HG03575 (cell line): ENCODE results near the gene HOXC12.

Source experiments
- ATAC-seq: cut with Tn5 transposase; IDR thresholded peaks from one replicate; pipeline ENCODE4 v1.9.1; 2021; ENCODE audit not compliant: unreplicated experiment, insufficient number of reproducible peaks, low FRiP score; ENCODE audit errors: extremely low read depth

The HOXC12 gene

DNA sequence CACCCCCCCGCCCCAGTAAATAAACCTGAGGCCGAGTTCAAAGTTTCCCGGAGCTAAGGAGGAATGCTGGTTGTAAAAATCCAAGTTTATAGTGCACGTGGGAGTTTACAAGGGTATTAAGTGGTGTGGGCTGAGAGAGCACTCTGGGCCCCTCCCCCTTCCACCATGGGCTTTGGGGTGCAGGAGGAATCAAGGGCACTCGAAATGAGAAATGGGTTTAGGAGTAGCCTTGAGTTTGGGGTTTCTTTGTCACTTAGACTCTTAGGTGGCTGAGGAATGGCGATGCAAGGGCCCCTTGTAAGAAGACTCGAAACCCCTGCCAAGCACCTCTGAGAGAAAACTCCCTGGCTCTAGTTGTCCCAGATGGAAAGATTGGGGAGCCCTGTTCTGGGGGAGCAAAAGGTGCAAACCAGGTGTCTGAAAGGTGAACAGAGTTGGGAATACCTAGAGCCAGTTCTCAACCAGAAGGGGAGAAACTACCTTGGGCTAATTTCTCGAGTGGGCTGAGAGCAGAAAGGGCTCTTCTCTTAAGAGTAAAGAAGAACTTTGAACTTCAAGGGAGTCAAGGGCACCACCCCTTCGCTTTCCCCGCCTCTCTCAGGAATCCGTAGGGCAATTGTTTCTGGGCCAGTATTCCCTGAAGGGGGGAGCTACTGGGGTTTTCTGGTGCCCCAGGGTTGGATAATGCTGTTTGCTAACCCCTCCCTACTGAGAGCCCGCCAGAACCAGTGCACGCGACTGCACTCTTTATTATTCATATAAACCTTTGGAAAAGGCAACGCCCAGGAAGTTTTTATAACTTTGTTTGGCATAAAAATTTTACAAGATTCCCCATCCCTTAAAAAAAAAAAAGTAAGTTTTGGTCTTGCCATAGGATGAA, 24.0 kb downstream of the HOXC12 start:
- no peak for ATAC-seq

GRCh38 chr12:53980104-53980801, 25.6 kb downstream of the HOXC12 start:
- ATAC-seq, result no peak

GRCh38 chr12:53980802-53981496, 26.2 kb downstream of the HOXC12 start:
- ATAC-seq, result no peak

DNA sequence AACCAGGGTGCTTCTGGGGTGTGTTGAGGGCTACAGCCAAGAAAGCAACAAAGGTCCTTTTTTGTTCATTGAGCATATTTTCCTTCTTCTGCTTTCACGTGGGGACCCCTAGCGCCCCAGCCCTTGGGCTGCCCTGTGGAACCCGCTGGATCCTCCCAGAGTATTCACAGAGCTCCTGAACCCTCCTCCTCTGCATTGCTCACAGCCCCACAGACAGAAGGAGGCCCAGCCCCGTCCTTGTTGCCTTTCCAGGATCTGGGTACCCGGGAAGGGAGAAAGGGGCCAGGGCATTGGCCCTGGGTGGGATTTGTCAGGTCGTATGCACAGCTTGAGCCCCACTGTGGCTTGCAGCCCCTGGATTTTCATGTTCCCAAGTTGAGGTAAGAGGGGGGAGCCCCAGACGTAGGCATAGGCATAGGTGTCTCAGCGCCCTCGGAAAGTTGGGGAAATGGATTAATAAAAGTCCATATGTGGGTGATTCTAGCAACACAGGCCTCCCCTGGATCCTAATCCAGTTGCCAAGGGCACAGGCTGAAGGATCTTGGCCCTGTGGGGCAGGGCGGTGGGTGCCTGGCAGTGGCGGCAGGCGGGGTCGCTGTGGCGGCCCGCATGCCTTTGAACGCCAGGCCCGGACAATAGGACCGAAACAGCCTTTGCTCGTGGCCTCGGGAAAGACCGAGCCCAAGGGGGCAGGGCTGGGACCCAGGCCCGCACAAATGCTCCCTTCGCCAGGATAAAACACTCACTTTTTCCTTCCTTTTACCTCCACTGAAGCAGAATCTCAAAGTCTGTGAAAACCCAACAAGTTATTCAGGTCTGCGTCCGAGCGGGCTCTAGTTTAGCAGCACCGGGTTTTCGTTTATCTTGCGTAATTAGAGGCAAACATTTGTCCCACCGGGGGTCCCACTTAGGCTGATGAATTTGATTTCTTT, 27.2 kb downstream of the HOXC12 start:
- ATAC-seq, result no peak

DNA sequence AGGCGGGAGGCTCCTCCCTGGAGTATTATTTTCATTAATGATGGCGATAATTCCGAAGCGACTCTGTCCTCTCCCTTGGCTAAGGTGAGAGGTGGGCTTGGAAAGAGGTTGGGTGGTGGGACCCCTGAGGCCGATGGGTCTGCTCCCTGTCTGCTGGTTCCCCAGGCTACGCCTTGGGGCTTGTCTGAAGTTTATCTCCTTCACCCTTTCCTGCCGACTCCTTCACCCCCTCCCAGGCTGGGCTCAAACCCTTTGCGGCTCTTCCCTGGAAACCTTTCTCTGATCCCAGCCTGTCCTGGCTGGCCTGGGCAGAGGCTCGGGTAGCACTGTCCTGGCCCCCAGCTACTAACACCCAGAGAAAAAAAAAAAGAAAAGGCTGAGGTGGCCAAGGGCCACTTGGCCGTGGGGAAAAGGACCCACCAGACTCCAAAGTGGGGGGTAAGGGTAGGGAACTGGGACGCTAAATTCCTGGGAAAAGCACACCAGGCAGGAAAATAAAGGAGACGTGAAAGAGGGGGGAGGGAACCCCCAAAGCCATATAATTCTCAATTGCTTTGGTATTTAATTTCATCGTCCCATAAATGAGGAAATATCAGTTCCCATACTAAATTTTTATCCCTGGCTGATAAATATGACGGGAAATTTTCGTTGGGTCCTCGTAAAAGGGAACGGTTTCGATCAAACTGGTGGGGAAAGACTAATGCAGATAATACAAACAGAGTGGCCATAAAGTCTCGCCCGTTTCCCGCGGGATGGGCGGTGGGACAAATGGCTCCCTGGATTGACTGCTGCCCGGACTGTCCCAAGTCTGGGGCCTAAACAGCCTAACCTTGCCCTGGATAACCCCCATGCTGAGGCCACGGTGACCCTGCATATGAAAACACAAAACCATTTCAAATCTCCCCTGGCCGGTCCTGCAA, 28.2 kb downstream of the HOXC12 start:
- ATAC-seq, result no peak

DNA sequence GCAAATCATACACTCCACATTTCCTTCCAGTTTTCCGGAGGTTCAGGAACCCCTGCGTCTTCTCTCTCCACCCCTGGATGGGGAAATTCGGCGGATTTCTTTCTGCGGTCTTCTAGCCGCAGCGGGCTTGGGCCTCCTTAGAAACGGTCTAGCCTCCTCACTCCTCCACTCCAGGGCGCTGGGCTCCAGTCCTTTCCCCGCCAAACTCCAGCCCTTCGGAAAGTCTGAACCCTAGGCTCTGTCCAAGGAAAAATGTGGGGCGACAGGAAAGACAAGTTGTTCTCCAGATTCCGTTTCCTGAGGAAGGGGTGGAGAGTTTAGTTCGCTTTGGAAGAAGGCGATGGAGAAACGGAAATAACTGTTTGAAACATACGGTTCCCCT, 28.9 kb downstream of the HOXC12 start:
- ATAC-seq, result no peak

GRCh38 chr12:53983950-53984572, 29.4 kb downstream of the HOXC12 start:
- ATAC-seq, result no peak

DNA sequence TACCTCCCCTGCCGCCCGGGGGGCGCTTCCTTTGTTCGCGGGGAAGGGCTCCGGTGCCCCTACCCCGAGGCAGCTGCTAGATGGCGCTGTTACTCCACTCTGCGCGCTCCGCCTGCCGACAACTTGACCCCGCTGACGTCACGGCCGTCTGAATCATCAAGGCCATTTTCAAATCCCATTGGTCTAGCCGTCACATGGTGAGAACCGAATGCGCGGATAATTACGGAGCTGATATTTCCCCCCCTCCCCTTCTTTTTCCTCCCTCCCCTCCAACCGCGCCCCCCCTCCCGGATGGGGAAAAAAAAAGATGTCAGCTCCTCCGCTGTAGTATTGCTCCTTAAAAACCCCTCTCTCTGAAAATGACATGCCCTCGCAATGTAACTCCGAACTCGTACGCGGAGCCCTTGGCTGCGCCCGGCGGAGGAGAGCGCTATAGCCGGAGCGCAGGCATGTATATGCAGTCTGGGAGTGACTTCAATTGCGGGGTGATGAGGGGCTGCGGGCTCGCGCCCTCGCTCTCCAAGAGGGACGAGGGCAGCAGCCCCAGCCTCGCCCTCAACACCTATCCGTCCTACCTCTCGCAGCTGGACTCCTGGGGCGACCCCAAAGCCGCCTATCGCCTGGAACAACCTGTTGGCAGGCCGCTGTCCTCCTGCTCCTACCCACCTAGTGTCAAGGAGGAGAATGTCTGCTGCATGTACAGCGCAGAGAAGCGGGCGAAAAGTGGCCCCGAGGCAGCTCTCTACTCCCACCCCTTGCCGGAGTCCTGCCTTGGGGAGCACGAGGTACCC, 30.4 kb downstream of the HOXC12 start, which contains the start of gene HOXC10:
TSS of gene HOXC10 (plus strand) at position 246 of the 791 bp plus-strand sequence. CDS start at position 360, 114 bp downstream.
- ATAC-seq, result no peak

GRCh38 chr12:53985692-53985993, 30.9 kb downstream of the HOXC12 start:
- no peak for ATAC-seq

- no peak for ATAC-seq
These were observed 31.4 kb downstream of the HOXC12 start for GRCh38 chr12:53985994-53986685.

- ATAC-seq, result no peak
These were observed 32.2 kb downstream of the HOXC12 start for GRCh38 chr12:53986686-53987483.

DNA sequence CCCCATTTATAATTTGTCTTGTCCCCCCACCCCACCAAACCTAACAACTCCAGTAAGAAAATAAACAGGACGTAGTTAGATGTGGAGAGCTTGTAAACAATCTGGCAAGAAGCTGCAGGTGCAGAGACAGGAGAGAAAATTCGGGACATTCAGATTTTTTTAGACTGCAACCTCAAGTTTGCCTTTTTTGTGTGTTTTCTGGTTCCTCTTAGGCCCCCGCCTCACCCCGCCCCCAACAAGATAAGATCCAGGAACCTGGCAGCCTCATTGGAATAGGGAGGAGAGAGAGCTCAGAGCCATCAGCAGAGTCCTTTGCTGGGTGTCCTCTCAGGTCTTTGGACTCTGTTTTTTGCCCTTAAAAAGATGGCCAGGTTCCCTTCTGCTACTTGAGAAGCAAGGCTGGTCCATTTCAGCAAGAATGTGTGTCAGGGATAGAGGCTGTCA, 33.1 kb downstream of the HOXC12 start:
- no peak for ATAC-seq

GRCh38 chr12:53988541-53989226, 34.0 kb downstream of the HOXC12 start:
- no peak for ATAC-seq

DNA sequence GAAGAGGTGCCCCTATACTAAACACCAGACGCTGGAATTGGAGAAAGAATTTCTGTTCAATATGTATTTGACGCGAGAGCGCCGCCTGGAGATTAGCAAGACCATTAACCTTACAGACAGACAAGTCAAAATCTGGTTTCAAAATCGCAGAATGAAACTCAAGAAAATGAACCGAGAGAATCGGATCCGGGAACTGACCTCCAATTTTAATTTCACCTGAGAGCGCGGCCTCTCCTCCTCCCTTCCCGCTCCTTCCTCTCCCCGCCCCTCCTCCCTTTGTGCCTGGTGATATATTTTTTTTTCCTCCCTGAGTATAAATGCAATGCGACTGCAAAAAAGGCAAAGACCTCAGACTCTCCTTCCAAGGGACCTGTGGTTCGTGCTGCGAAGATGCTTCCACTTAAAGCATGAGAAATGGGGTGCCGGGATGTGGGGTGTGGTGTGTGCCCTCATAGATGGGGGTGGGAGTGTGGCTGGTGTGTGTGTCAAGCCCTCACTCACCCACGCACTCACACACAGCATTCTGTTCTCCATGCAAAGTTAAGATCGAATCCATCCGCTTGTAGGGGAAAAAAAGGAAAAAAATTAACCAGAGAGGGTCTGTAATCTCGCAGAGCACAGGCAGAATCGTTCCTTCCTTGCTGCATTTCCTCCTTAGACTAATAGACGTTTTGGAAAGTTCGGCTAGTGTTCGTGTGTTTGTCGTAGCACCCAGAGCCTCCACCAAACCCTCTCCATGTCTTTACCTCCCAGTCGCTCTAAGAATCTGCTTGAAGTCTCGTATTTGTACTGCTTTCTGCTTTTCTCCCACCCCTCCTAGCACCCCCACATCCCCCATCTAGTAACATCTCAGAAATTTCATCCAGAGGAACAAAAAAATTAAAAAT, 34.8 kb downstream of the HOXC12 start:
- ATAC-seq, result no peak
